ENCODE measurements around the gene STARD10.

- TF ChIP-seq CTCF (IDR thresholded peaks at IDR 0.05; ENCODE audit: low read depth, low read length) (no peak), EZH2phosphoT487 (IDR thresholded peaks at IDR 0.05; ENCODE audit: low read depth) (no peak)
Observed at GRCh38 chr11:72842653-72843330, 48.9 kb upstream of the STARD10 start.
